Measurements from ENCODE around the gene ATPAF2. TPM values are rescaled to one million over a fixed set of nuclear protein-coding genes. Genes with fewer than 3 reads are reported as not detected.
"Not testable (repeated sequence)": the region's sequence is repeated elsewhere in the genome, so short reads cannot be mapped to it uniquely, and the experiment has no call there.

ATPAF2 gene
- total and polyA plus RNA-seq, 8 donors, result 5.4 to 250 (median 19.1) TPM

DNA sequence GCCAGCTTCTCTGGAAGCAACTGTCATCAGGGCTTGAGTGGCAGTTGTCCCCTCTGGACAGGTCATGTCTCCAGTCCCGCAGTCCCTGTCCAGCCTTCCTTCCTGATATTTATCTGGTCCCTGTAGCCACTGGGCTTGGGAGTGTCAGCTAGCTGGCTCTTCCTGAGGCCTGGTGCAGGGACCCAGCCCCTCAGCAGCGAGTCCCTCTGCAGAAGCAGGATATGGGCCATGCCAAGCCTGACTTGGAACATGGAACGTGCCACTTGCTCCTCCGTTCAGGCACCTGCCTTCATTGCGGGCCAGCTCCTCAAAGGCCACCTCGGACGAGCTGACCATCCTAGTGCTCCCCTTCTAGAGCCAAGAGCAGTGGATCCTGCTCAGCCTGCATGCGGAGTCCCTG lies 40.0 kb downstream of the ATPAF2 start:
- DNase-seq, result no peak
- Histone ChIP-seq H3K4me1 (peaks cover 0 to 5% (median 0%) of the 10 kb centered on the region in 4 donors), H3K4me3 (no peak overlapping the region), H3K36me3 (no peaks in the 10 kb centered on the region), H3K27ac (no peak overlapping the region), H3K27me3 (no peaks in the 10 kb centered on the region), H3K9me3 (no peaks in the 10 kb centered on the region)
- WGBS, 5 donors, result 91 to 98% (median 95%) methylated on average over 8 of the region's 8 CpGs
- no peak for TF ChIP-seq POLR2A (IDR thresholded peaks at IDR 0.05)
- TF ChIP-seq, protein P1, sequence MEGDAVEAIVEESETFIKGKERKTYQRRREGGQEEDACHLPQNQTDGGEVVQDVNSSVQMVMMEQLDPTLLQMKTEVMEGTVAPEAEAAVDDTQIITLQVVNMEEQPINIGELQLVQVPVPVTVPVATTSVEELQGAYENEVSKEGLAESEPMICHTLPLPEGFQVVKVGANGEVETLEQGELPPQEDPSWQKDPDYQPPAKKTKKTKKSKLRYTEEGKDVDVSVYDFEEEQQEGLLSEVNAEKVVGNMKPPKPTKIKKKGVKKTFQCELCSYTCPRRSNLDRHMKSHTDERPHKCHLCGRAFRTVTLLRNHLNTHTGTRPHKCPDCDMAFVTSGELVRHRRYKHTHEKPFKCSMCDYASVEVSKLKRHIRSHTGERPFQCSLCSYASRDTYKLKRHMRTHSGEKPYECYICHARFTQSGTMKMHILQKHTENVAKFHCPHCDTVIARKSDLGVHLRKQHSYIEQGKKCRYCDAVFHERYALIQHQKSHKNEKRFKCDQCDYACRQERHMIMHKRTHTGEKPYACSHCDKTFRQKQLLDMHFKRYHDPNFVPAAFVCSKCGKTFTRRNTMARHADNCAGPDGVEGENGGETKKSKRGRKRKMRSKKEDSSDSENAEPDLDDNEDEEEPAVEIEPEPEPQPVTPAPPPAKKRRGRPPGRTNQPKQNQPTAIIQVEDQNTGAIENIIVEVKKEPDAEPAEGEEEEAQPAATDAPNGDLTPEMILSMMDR (IDR thresholded peaks at IDR 0.05), result no peak
- TF ChIP-seq EP300 (IDR thresholded peaks at IDR 0.05), result no peak
- intact Hi-C loops (cut with DNase I; ENCODE audit: low total_unique reads), result no loop called here

DNA sequence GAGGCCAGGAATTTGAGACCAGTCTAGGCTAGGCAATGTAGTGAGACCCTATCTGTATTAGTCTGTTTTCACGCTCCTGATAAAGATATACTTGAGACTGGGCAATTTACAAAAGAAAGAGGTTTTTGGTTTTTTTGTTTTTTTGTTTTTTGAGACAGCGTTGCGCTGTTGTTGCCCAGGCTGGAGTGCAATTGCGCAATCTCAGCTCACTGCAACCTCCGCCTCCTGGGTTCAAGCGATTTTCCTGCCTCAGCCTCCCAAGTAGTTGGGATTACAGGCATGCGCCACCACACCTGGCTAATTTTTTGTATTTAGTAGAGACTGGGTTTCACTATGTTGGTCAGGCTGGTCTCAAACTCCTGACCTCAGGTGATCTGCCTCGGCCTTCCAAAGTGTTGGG lies 43.1 kb downstream of the ATPAF2 start:
- DNase-seq; H3K27ac ChIP-seq; H3K4me3 ChIP-seq; H3K27me3 ChIP-seq; H3K4me1 ChIP-seq; H3K9me3 ChIP-seq; intact Hi-C loops (cut with DNase I; ENCODE audit: low total_unique reads); H3K36me3 ChIP-seq: not testable (repeated sequence)
- 91 to 97% (median 95%) methylated on average over 8 of the region's 8 CpGs for WGBS, 5 donors

DNA sequence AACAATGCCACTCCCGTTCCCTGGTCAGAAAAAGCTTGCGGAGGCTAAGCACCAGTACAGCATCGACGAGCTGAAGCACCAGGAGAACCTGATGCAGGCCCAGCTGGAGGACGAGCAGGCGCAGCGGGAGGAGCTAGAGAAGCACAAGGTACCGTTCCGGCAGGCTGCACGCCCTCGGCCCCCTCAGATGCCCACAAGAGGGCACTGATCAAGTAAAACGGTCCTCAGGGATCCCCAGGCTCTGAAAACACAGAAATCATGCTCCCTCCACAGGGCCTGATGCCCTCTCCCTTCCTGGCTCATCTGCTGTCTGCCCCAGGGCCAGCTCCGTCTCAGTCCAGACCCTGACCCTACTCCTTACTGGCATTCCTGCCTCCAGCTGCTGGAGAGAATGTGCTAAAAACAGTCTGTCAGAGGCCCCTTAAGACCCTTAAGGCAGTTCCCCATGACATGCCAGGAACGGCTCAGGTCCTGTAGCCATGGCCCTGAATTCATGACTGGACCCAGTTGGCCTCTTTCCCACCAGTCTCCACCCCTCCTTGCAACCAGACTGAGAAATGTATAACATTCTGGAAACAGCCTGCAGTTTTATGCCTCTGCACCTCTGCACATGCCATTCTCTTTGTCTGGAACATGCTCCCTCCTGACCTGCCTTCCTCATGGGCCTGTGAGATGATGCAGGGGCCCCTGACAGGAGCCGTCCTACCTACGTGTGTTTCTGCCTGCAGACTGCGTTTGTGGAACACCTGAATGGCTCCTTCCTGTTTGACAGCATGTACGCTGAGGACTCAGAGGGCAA lies 44.5 kb downstream of the ATPAF2 start:
- WGBS, 5 donors, result 42 to 67% (median 55%) methylated on average over 17 to 18 of the region's 18 CpGs
- Histone ChIP-seq H3K4me3 (no peak overlapping the region), H3K9me3 (no peaks in the 10 kb centered on the region), H3K27ac (no peak overlapping the region), H3K27me3 (no peaks in the 10 kb centered on the region), H3K4me1 (peaks cover 0 to 12% (median 0%) of the 10 kb centered on the region in 4 donors), H3K36me3 (peaks cover 0 to 18% (median 0%) of the 10 kb centered on the region in 4 donors)
- DNase-seq, result peak; percentile 43 to 62
- TF ChIP-seq EP300 (IDR thresholded peaks at IDR 0.05), result no peak
- TF ChIP-seq, protein P1 (IDR thresholded peaks at IDR 0.05), result peak in 3 of 7 experiments; percentile 16 to 26 (median 25)
- no peak for TF ChIP-seq POLR2AphosphoS5 (IDR thresholded peaks at IDR 0.05)
- TF ChIP-seq POLR2A (IDR thresholded peaks at IDR 0.05), result no peak
- intact Hi-C loops (cut with DNase I; ENCODE audit: low total_unique reads), result no loop called here

DNA sequence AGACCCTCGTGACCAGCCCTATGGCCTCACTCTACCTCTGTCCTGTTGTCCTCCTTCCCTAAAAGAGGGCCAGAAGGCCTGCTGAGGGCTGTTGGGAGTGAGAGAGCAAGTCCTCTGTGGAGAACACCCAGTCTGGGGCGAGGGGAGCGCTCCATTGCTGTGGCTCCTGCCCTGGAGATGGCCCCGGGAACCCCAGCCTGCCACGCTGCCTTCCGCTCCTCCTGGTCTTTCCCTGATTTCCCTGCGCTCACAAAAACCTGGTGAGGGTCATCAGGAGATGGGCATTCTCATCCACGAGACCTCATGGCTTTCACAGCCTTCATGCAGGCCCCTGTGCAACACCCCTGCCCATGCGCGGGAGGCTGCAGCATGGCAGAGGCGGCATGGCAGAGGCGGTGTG lies 45.1 kb downstream of the ATPAF2 start:
- DNase-seq, result no peak
- Histone ChIP-seq H3K27me3 (no peaks in the 10 kb centered on the region), H3K4me1 (peaks cover 0 to 12% (median 0%) of the 10 kb centered on the region in 4 donors), H3K9me3 (no peaks in the 10 kb centered on the region), H3K36me3 (peaks cover 0 to 25% (median 0%) of the 10 kb centered on the region in 4 donors), H3K4me3 (no peak overlapping the region), H3K27ac (no peak overlapping the region)
- intact Hi-C loops (cut with DNase I; ENCODE audit: low total_unique reads), result no loop called here
- TF ChIP-seq EP300 (IDR thresholded peaks at IDR 0.05) (no peak), POLR2A (IDR thresholded peaks at IDR 0.05) (no peak), POLR2AphosphoS5 (IDR thresholded peaks at IDR 0.05) (no peak)
- TF ChIP-seq, protein P1 (IDR thresholded peaks at IDR 0.05), result no peak
- 88 to 97% (median 94%) methylated on average over 12 of the region's 12 CpGs for whole genome bisulfite sequencing, 5 donors

DNA sequence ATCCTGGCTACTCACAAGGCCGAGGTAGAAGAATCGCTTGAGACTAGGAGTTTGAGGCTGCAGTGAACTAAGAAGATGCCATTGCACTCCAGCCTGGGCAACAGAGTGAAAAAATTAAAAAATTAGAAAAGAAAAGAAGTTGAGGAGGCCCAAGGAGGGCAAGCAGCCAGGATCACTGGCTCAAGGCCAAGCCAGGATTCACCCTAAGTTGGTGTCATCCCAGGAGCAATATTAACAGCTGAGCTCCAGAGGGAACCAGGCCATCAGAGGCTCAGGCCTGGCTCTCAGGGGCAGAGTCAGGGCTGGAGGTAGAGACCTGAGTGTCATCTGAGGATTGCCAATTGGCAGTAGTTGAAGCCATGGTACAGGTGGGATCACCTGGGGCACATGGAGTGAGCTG lies 45.6 kb downstream of the ATPAF2 start:
- Histone ChIP-seq H3K27me3 (no peaks in the 10 kb centered on the region), H3K4me1 (peaks cover 0 to 12% (median 0%) of the 10 kb centered on the region in 4 donors), H3K4me3 (no peak overlapping the region), H3K36me3 (peaks cover 0 to 29% (median 0%) of the 10 kb centered on the region in 4 donors), H3K27ac (no peak overlapping the region), H3K9me3 (no peaks in the 10 kb centered on the region)
- WGBS, 5 donors, result 79 to 96% (median 93%) methylated on average over 2 of the region's 2 CpGs
- intact Hi-C loops (cut with DNase I; ENCODE audit: low total_unique reads), result no loop called here
- DNase-seq, result no peak
- no peak for TF ChIP-seq POLR2AphosphoS5 (IDR thresholded peaks at IDR 0.05)
- TF ChIP-seq POLR2A (IDR thresholded peaks at IDR 0.05), result no peak
- TF ChIP-seq, protein P1 (IDR thresholded peaks at IDR 0.05), result no peak
- TF ChIP-seq EP300 (IDR thresholded peaks at IDR 0.05), result no peak
